HEK293 (cell line): ENCODE results near the gene ZW10.
A peak's percentile ranks its signal among the peaks of the same experiment; 100 is the strongest.

Source experiments
- CTCF ChIA-PET: fragments of 350-600 bp; formaldehyde crosslinking; extraction: SDS; loops from one replicate; lab custom pipeline; 2021; ENCODE audit warnings: antibody characterized with exemption; lab: Yijun Ruan, JAX
- POLR2A ChIA-PET: fragments of 300-600 bp; formaldehyde crosslinking; extraction: SDS; loops from one replicate; lab custom pipeline; 2020; ENCODE audit warnings: antibody characterized with exemption, inconsistent platforms; lab: Yijun Ruan, JAX
- H3K27ac ChIP-seq: fragments of 200-500 bp; sonication (Bioruptor generic); 2 replicates; pipeline ENCODE4 v1.5.1; 2014; ENCODE audit warnings: low read depth, low read length, control low read depth, inconsistent platforms; ENCODE audit errors: extremely low read depth
- H3K36me3 ChIP-seq, 2 experiments: fragments of 200-500 bp in 1 of 2; sonication (Bioruptor generic) in 1 of 2; 1 replicate in 1 of 2; 2 replicates in 1 of 2; pipeline ENCODE4 v1.5.1; 2014 to 2017; ENCODE audit warnings: inconsistent platforms in 2 of 2, low read length in 2 of 2; ENCODE audit not compliant: control insufficient read depth in 2 of 2, insufficient read depth in 1 of 2
- H3K4me1 ChIP-seq: fragments of 200-500 bp; sonication (Bioruptor generic); 2 replicates; pipeline ENCODE4 v1.5.1; 2014; ENCODE audit warnings: mild to moderate bottlenecking, low read length, inconsistent platforms; ENCODE audit not compliant: control insufficient read depth, insufficient read depth
- H3K4me3 ChIP-seq: 2 replicates; pipeline ENCODE4 v1.5.1; 2011; ENCODE audit warnings: low read depth, mild to moderate bottlenecking, control low read depth, low read length, moderate library complexity
- H3K9me3 ChIP-seq: fragments of 200-500 bp; sonication (Bioruptor generic); 2 replicates; pipeline ENCODE4 v1.5.1; 2014; ENCODE audit warnings: low read depth, low read length, inconsistent platforms; ENCODE audit not compliant: control insufficient read depth, insufficient read depth
- BCL6B ChIP-seq: fragments of 450-650 bp; formaldehyde crosslinking; IDR thresholded peaks from 2 replicates; pipeline ENCODE4 v1.5.1; 2017; ENCODE audit warnings: missing biosample characterization, missing genetic modification characterization
- CTCF ChIP-seq: fragments of 450-650 bp; formaldehyde crosslinking; IDR thresholded peaks from 2 replicates; pipeline ENCODE4 v1.5.1; 2016; ENCODE audit warnings: missing biosample characterization, missing genetic modification characterization
- REST ChIP-seq: fragments of 450-650 bp; formaldehyde crosslinking; IDR thresholded peaks from 2 replicates; pipeline ENCODE4 v1.5.1; 2016; ENCODE audit warnings: missing biosample characterization, missing genetic modification characterization
- TRIM28 ChIP-seq: IDR thresholded peaks from 2 replicates; pipeline ENCODE4 v1.6.1; 2011; ENCODE audit warnings: low read length, control low read depth, borderline replicate concordance
- ZBTB17 ChIP-seq: fragments of 450-650 bp; formaldehyde crosslinking; IDR thresholded peaks from 2 replicates; pipeline ENCODE4 v1.5.1; 2016; ENCODE audit warnings: missing biosample characterization, missing genetic modification characterization
- ZFP69B ChIP-seq: fragments of 450-650 bp; formaldehyde crosslinking; IDR thresholded peaks from 2 replicates; pipeline ENCODE4 v1.5.1; 2016; ENCODE audit warnings: missing biosample characterization, missing genetic modification characterization
- ZNF140 ChIP-seq: fragments of 450-650 bp; formaldehyde crosslinking; IDR thresholded peaks from 2 replicates; pipeline ENCODE4 v1.5.1; 2016; ENCODE audit warnings: missing biosample characterization, missing genetic modification characterization
- ZNF169 ChIP-seq: fragments of 450-650 bp; formaldehyde crosslinking; IDR thresholded peaks from 2 replicates; pipeline ENCODE4 v1.5.1; 2016; ENCODE audit warnings: missing biosample characterization, missing genetic modification characterization
- ZNF23 ChIP-seq: fragments of 450-650 bp; formaldehyde crosslinking; IDR thresholded peaks from 2 replicates; pipeline ENCODE4 v1.5.1; 2016; ENCODE audit warnings: missing biosample characterization, missing genetic modification characterization, borderline replicate concordance
- ZNF280D ChIP-seq: fragments of 450-650 bp; formaldehyde crosslinking; IDR thresholded peaks from 2 replicates; pipeline ENCODE4 v1.5.1; 2016; ENCODE audit warnings: missing biosample characterization, missing genetic modification characterization
- ZNF639 ChIP-seq: fragments of 450-650 bp; formaldehyde crosslinking; IDR thresholded peaks from 2 replicates; pipeline ENCODE4 v1.5.1; 2016; ENCODE audit warnings: missing biosample characterization, missing genetic modification characterization
- ZNF654 ChIP-seq: fragments of 450-650 bp; formaldehyde crosslinking; IDR thresholded peaks from 2 replicates; pipeline ENCODE4 v1.5.1; 2016; ENCODE audit warnings: low read depth, missing biosample characterization, missing genetic modification characterization
- ZNF660 ChIP-seq: fragments of 450-650 bp; IDR thresholded peaks from 2 replicates; pipeline ENCODE4 v1.5.1; 2018; ENCODE audit warnings: missing biosample characterization, mild to moderate bottlenecking, missing genetic modification characterization

Gene ZW10

GRCh38 chr11:113730887-113731726 lies 42.4 kb downstream of the ZW10 start:
- ChIA-PET CTCF (interaction anchor here (0.5 to 5.4 kb wide), 36 partner anchors 9 to 1143 kb away, joined by 3 to 68 read pairs (median 4); partner anchors contain the start of gene TTC12), POLR2A (no interaction called here)
- no peaks in the 10 kb centered on the region for H3K9me3 ChIP-seq
- H3K4me1 ChIP-seq = no peaks in the 10 kb centered on the region
- H3K36me3 ChIP-seq = peaks cover 0 to 39% of the 10 kb centered on the region in 2 experiments; a peak in 2 of 3 replicates
- no peak overlapping the region for H3K4me3 ChIP-seq
- no peak overlapping the region for H3K27ac ChIP-seq
- TF ChIP-seq ZNF660 (tag by site-specific recombination) (peak; percentile 25; the same call in 1 of the 2 replicates), CTCF (tag by site-specific recombination) (peak; percentile 72), ZBTB17 (tag by site-specific recombination) (0 out of 2 replicates have a peak, but pooled peaks have one; percentile 38), ZNF639 (tag by site-specific recombination) (no peak), ZFP69B (no peak), ZNF654 (tag by site-specific recombination) (peak; percentile 79), REST (0 out of 2 replicates have a peak, but pooled peaks have one; percentile 36)

- H3K9me3 ChIP-seq = no peaks in the 10 kb centered on the region
- H3K4me1 ChIP-seq = no peaks in the 10 kb centered on the region
- no peak overlapping the region for H3K27ac ChIP-seq
- H3K36me3 ChIP-seq = peaks cover 0 to 27% of the 10 kb centered on the region in 2 experiments; a peak in 2 of 3 replicates
- no peak overlapping the region for H3K4me3 ChIP-seq
- POLR2A ChIA-PET = no interaction called here
- no peak for TF ChIP-seq ZNF140
- TF ChIP-seq ZNF280D (tag by site-specific recombination) = no peak
- no peak for TF ChIP-seq BCL6B
- no peak for TF ChIP-seq ZNF23 (tag by site-specific recombination)
- TF ChIP-seq ZNF169 (tag by site-specific recombination) = no peak
- TF ChIP-seq TRIM28 = no peak
- TF ChIP-seq, all 188 proteins: peak for 0
- CTCF ChIA-PET = interaction anchor here (0.5 to 5.4 kb wide), 16 partner anchors 16 to 1141 kb away, joined by 3 to 68 read pairs (median 4); no protein-coding TSS in a partner anchor
Observed at GRCh38 chr11:113729456-113729855, 44.0 kb downstream of the ZW10 start.
